Measurements from ENCODE around the gene DYRK1A.

GRCh38 chr21:37454869-37455503 lies 88.4 kb downstream of the DYRK1A start:
- no peak for TF ChIP-seq POLR2A (IDR thresholded peaks at IDR 0.05; ENCODE audit: low read depth, low read length)
- TF ChIP-seq BHLHE40 (IDR thresholded peaks at IDR 0.05; ENCODE audit: borderline replicate concordance in 1 of 2, low read depth in 2 of 2, low read length in 1 of 2) = no peak
- TF ChIP-seq CTCF (IDR thresholded peaks at IDR 0.05 in 2 of 3, conservative IDR thresholded peaks at IDR 0.05 in 1 of 3; ENCODE audit: control insufficient read depth in 2 of 3, extremely low read depth in 1 of 3, insufficient read depth in 1 of 3, low read depth in 3 of 3, low read length in 3 of 3) = no peak
- TF ChIP-seq LARP7 (IDR thresholded peaks at IDR 0.05) = no peak
- TF ChIP-seq RELA (IDR thresholded peaks at IDR 0.05; ENCODE audit: borderline replicate concordance, partially characterized antibody) = no peak
- no peak for TF ChIP-seq SP1 (IDR thresholded peaks at IDR 0.05; ENCODE audit: low read depth, low read length)
- TF ChIP-seq TBL1XR1 (IDR thresholded peaks at IDR 0.05; ENCODE audit: low read depth, low read length) = no peak
- no peak for TF ChIP-seq ZSCAN29 (IDR thresholded peaks at IDR 0.05)
- no peak for TF ChIP-seq CREM (IDR thresholded peaks at IDR 0.05; ENCODE audit: low read depth)
- TF ChIP-seq ZNF384 (IDR thresholded peaks at IDR 0.05; ENCODE audit: borderline replicate concordance, low read depth, low read length) = no peak
- TF ChIP-seq, protein P1, sequence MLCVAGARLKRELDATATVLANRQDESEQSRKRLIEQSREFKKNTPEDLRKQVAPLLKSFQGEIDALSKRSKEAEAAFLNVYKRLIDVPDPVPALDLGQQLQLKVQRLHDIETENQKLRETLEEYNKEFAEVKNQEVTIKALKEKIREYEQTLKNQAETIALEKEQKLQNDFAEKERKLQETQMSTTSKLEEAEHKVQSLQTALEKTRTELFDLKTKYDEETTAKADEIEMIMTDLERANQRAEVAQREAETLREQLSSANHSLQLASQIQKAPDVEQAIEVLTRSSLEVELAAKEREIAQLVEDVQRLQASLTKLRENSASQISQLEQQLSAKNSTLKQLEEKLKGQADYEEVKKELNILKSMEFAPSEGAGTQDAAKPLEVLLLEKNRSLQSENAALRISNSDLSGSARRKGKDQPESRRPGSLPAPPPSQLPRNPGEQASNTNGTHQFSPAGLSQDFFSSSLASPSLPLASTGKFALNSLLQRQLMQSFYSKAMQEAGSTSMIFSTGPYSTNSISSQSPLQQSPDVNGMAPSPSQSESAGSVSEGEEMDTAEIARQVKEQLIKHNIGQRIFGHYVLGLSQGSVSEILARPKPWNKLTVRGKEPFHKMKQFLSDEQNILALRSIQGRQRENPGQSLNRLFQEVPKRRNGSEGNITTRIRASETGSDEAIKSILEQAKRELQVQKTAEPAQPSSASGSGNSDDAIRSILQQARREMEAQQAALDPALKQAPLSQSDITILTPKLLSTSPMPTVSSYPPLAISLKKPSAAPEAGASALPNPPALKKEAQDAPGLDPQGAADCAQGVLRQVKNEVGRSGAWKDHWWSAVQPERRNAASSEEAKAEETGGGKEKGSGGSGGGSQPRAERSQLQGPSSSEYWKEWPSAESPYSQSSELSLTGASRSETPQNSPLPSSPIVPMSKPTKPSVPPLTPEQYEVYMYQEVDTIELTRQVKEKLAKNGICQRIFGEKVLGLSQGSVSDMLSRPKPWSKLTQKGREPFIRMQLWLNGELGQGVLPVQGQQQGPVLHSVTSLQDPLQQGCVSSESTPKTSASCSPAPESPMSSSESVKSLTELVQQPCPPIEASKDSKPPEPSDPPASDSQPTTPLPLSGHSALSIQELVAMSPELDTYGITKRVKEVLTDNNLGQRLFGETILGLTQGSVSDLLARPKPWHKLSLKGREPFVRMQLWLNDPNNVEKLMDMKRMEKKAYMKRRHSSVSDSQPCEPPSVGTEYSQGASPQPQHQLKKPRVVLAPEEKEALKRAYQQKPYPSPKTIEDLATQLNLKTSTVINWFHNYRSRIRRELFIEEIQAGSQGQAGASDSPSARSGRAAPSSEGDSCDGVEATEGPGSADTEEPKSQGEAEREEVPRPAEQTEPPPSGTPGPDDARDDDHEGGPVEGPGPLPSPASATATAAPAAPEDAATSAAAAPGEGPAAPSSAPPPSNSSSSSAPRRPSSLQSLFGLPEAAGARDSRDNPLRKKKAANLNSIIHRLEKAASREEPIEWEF (IDR thresholded peaks at IDR 0.05; ENCODE audit: insufficient replicate concordance, low read depth, low read length) = no peak
- no peak for TF ChIP-seq EP300 (IDR thresholded peaks at IDR 0.05; ENCODE audit: borderline replicate concordance in 1 of 2, control insufficient read depth in 1 of 2, low read depth in 2 of 2, low read length in 2 of 2)

Data from GM12878 (cell line).